LHCN-M2 (cell line): ENCODE measurements around the gene MORN4. TPM values are rescaled to one million over a fixed set of nuclear protein-coding genes. Genes with fewer than 3 reads are reported as not detected.
"Not testable (repeated sequence)": the region's sequence is repeated elsewhere in the genome, so short reads cannot be mapped to it uniquely, and the experiment has no call there.

Experiments used
- DNase-seq: peaks from one replicate; pipeline ENCODE4 v3.0.0-alpha.2; 2012; ENCODE audit warnings: low read depth
- polyA plus RNA-seq: library from polyadenylated mRNA; unstranded; fragments of >200 nt; gene quantifications from one replicate; pipeline ENCODE4 v1.2.1, GENCODE V29; 2012; ENCODE audit warnings: missing spikeins
- total RNA-seq: library from RNA; depleted of rRNA; stranded (reverse); fragments of >200 nt; gene quantifications from 2 replicates; pipeline ENCODE4 v1.2.3, GENCODE V29; 2014; rRNA removed

Gene MORN4
- total RNA-seq: 3.7 and 4.3 TPM in 2 replicates
- polyA plus RNA-seq: 16.0 TPM

- DNase-seq: peak; percentile 88
Observed at GRCh38 chr10:97632949-97633884, at the start of gene MORN4. Gene MORN4, minus strand, starts transcription at chr10:97633500. Its CDS starts 13,847 bp downstream, at chr10:97619653.

GRCh38 chr10:97682042-97682441, 48.7 kb upstream of the MORN4 start:
- DNase-seq: no peak

GRCh38 chr10:97679594-97679993, 46.3 kb upstream of the MORN4 start:
- no peak for DNase-seq

GRCh38 chr10:97676770-97677581, 43.7 kb upstream of the MORN4 start:
- peak; percentile 43 for DNase-seq

- no peak for DNase-seq
Observed at GRCh38 chr10:97675222-97675621, 41.9 kb upstream of the MORN4 start.

GRCh38 chr10:97673736-97674525, 40.6 kb upstream of the MORN4 start:
- DNase-seq: peak; percentile 81

GRCh38 chr10:97669571-97669970, 36.3 kb upstream of the MORN4 start:
- DNase-seq: no peak

GRCh38 chr10:97667463-97667862, 34.2 kb upstream of the MORN4 start:
- DNase-seq: no peak

GRCh38 chr10:97666992-97667391, 33.7 kb upstream of the MORN4 start:
- no peak for DNase-seq

- no peak for DNase-seq
Observed at GRCh38 chr10:97664282-97664850, 31.1 kb upstream of the MORN4 start.

GRCh38 chr10:97659589-97659988, 26.3 kb upstream of the MORN4 start:
- DNase-seq: peak; percentile 36

- DNase-seq: no peak
Observed at GRCh38 chr10:97656777-97657176, 23.5 kb upstream of the MORN4 start.

- DNase-seq: no peak
Observed at GRCh38 chr10:97651773-97652172, 18.5 kb upstream of the MORN4 start.

GRCh38 chr10:97650726-97651125, 17.4 kb upstream of the MORN4 start:
- DNase-seq: no peak

- DNase-seq: not testable (repeated sequence)
Observed at GRCh38 chr10:97649405-97649750, 16.1 kb upstream of the MORN4 start.

GRCh38 chr10:97648562-97649404, 15.5 kb upstream of the MORN4 start:
- peak; percentile 97 for DNase-seq

- DNase-seq: peak; percentile 57
Observed at GRCh38 chr10:97647556-97647955, 14.3 kb upstream of the MORN4 start.

- peak; percentile 34 for DNase-seq
Observed at GRCh38 chr10:97644936-97645335, 11.6 kb upstream of the MORN4 start.

- DNase-seq: no peak
Observed at GRCh38 chr10:97643441-97643985, 10.2 kb upstream of the MORN4 start.
